ENCODE data around the gene SLC25A23.

The SLC25A23 gene

DNA sequence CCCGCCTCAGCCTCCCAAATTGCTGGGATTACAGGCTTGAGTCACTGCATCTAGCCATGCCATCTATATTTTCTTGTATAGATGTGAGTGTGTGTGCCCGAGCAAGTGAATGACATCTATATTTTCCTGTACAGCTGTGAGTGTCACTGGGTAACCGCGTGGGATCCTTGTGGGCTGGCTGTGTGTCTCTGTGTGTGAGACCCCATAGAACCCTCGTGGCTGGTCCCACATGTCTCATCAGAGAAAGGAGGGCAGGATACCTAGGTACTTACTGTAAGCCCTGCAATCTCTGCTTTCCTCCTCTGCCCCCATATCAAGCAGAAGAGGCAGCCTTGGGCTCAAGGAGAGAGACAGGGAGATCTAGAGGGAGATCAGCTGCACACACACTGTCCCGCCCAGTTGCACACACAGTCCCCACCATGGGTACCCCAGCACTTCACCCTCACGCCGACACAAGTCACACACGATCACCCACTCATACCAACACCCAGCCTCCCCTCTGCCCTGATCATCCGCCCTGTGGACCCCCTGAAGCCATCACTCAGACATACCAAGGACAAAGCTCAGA lies 21.3 kb upstream of the SLC25A23 start:
- Histone ChIP-seq H3K27me3 (ENCODE audit: control insufficient read depth, insufficient read depth, low read length) (no peaks in the 10 kb centered on the region), H3K36me3 (ENCODE audit: control insufficient read depth, insufficient read depth, low read length) (no peaks in the 10 kb centered on the region), H3K27ac (ENCODE audit: low read length) (no peak overlapping the region), H3K4me1 (ENCODE audit: control insufficient read depth, insufficient read depth, low read length) (no peaks in the 10 kb centered on the region; the same call in 1 of the 2 replicates), H3K9me3 (ENCODE audit: control insufficient read depth, insufficient read depth, low read length) (no peaks in the 10 kb centered on the region), H3K4me3 (ENCODE audit: low read length) (no peak overlapping the region)
- no peak for DNase-seq (ENCODE audit: low read depth, low spot score)
- whole genome bisulfite sequencing (ENCODE audit: insufficient coverage, insufficient read length), result no CpG with 5 or more reads among the region's 10 CpGs

DNA sequence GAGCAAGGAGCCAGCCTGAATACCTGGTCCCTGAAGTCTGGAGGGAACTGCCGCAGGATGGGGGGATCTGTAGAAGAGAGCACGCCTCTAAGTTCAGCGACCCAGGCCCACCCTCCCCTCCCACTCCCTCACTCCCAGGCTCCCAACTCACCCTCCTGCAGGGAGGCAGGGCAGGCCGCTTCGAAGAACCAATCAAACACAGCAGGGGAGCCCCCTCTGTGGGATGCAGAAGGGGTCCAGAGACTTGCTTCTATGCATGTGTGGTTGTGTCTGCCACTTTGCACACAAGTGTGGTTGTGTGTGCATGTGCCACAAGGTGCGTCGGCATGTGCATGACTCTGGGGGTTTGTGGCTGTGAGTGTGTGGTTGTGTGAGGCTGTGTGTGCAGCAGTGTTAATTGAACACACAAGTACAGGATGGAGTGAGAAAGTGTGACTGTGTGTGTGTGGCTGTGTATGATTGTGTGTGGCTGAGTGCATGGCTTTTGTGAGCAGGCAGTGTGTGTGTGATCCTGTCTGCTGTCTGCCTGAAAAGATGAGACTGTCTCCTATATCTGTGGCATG lies 20.3 kb upstream of the SLC25A23 start:
- no peak for DNase-seq (ENCODE audit: low read depth, low spot score)
- Histone ChIP-seq H3K4me1 (ENCODE audit: control insufficient read depth, insufficient read depth, low read length) (no peaks in the 10 kb centered on the region; the same call in 1 of the 2 replicates), H3K36me3 (ENCODE audit: control insufficient read depth, insufficient read depth, low read length) (no peaks in the 10 kb centered on the region), H3K9me3 (ENCODE audit: control insufficient read depth, insufficient read depth, low read length) (no peaks in the 10 kb centered on the region), H3K4me3 (ENCODE audit: low read length) (no peak overlapping the region), H3K27ac (ENCODE audit: low read length) (no peak overlapping the region), H3K27me3 (ENCODE audit: control insufficient read depth, insufficient read depth, low read length) (no peaks in the 10 kb centered on the region)
- WGBS (ENCODE audit: insufficient coverage, insufficient read length), result no CpG with 5 or more reads among the region's 7 CpGs

DNA sequence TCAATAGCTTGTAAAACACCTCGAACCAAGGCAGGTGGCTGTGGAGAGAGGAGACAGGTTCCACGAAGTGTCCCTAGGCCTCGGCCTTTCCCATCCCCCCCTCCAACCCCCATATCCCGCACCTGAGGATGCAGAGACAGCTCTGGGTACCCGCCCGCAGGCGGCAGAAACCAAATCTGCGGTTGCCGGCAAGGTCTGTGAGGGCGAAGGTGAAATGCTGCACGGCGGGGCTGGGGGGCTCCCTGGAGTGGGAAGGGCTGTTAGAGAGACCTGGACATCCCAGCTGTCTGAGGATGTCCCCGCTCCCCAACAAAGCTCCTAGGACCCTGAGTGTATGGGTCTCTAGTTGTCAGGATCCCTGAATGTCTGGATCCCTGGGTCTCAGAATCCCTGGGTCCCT lies 19.2 kb upstream of the SLC25A23 start:
- H3K4me1 ChIP-seq (ENCODE audit: control insufficient read depth, insufficient read depth, low read length), result no peaks in the 10 kb centered on the region; the same call in 1 of the 2 replicates
- no peak overlapping the region for H3K4me3 ChIP-seq (ENCODE audit: low read length)
- H3K27ac ChIP-seq (ENCODE audit: low read length), result no peak overlapping the region
- no peaks in the 10 kb centered on the region for H3K27me3 ChIP-seq (ENCODE audit: control insufficient read depth, insufficient read depth, low read length)
- no peaks in the 10 kb centered on the region for H3K36me3 ChIP-seq (ENCODE audit: control insufficient read depth, insufficient read depth, low read length)
- H3K9me3 ChIP-seq (ENCODE audit: control insufficient read depth, insufficient read depth, low read length), result no peaks in the 10 kb centered on the region
- no peak for DNase-seq (ENCODE audit: low read depth, low spot score)
- WGBS (ENCODE audit: insufficient coverage, insufficient read length), result no CpG with 5 or more reads among the region's 13 CpGs

DNA sequence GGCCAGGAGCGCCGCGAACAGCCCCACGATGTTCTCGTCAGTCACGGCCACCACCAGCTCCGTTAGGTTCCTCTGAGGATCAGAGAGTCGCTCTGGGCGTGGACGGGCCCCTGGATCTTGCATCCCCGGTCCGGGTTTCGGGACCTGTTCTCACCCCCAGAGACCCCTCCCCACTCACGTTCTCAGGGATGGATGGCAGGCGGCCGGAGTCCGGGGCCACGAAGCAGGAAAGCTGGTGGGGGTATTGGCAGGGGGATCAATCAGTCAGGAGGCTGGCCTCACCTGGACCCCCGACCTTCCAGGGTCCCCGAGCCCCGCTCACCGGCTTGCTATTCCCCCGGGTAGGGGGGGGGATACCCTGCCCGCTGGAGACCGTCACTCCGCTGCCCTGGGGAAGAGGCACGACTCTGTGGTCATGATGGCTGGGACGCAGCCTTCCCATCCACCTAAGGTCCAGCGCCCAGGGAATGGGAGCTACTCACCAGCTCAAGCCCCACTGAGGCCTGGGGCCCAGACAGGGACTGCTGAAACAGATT lies 17.4 kb upstream of the SLC25A23 start:
- DNase-seq (ENCODE audit: low read depth, low spot score), result no peak
- Histone ChIP-seq H3K4me3 (ENCODE audit: low read length) (peak overlapping the region; percentile 47; the same call in 1 of the 2 replicates), H3K27ac (ENCODE audit: low read length) (no peak overlapping the region), H3K27me3 (ENCODE audit: control insufficient read depth, insufficient read depth, low read length) (no peaks in the 10 kb centered on the region), H3K4me1 (ENCODE audit: control insufficient read depth, insufficient read depth, low read length) (no peaks in the 10 kb centered on the region; the same call in 1 of the 2 replicates), H3K9me3 (ENCODE audit: control insufficient read depth, insufficient read depth, low read length) (no peaks in the 10 kb centered on the region), H3K36me3 (ENCODE audit: control insufficient read depth, insufficient read depth, low read length) (no peaks in the 10 kb centered on the region)
- WGBS (ENCODE audit: insufficient coverage, insufficient read length), result no CpG with 5 or more reads among the region's 29 CpGs

DNA sequence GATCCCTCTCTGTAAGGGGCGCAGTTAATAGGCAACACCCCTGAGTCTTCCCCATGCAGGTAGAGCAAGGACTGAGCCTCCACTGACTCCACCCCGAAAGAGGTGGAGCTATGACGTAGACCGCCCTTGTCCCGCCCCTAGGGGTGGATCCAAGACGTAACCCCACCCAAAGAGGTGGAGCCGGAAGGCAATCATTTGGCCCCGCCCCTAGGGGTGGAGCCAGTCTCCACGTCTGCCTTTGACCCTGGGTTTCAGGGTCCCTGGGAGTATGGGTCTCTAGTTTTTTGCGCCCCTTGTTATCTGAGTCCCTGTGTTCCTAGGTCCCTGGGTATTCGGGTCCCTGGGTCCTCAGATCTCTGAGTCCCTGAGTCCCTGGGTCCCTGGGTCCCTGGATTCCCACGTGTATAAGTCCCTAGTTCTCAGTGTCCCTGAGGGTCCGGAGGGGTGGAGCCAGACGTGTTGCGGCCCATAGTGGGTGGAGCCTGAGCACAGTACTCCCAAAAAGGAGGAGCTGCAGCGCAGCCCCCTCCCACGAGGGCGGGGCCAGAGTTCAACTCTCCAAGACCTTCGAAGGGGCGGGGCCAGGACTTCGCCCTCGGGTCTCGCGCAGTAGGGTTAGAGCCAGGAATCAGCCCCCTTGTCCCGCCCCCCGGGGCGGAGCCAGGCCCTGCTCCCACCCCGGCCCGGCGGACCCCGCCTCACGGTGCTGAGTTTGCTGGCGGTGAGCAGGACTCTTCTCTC lies 16.7 kb upstream of the SLC25A23 start:
- Histone ChIP-seq H3K27ac (ENCODE audit: low read length) (no peak overlapping the region), H3K4me3 (ENCODE audit: low read length) (peak overlapping the region; percentile 50; the same call in 1 of the 2 replicates), H3K4me1 (ENCODE audit: control insufficient read depth, insufficient read depth, low read length) (no peaks in the 10 kb centered on the region; the same call in 1 of the 2 replicates), H3K9me3 (ENCODE audit: control insufficient read depth, insufficient read depth, low read length) (no peaks in the 10 kb centered on the region), H3K36me3 (ENCODE audit: control insufficient read depth, insufficient read depth, low read length) (no peaks in the 10 kb centered on the region), H3K27me3 (ENCODE audit: control insufficient read depth, insufficient read depth, low read length) (no peaks in the 10 kb centered on the region)
- no CpG with 5 or more reads among the region's 33 CpGs for WGBS (ENCODE audit: insufficient coverage, insufficient read length)
- peak; percentile 96 for DNase-seq (ENCODE audit: low read depth, low spot score)

DNA sequence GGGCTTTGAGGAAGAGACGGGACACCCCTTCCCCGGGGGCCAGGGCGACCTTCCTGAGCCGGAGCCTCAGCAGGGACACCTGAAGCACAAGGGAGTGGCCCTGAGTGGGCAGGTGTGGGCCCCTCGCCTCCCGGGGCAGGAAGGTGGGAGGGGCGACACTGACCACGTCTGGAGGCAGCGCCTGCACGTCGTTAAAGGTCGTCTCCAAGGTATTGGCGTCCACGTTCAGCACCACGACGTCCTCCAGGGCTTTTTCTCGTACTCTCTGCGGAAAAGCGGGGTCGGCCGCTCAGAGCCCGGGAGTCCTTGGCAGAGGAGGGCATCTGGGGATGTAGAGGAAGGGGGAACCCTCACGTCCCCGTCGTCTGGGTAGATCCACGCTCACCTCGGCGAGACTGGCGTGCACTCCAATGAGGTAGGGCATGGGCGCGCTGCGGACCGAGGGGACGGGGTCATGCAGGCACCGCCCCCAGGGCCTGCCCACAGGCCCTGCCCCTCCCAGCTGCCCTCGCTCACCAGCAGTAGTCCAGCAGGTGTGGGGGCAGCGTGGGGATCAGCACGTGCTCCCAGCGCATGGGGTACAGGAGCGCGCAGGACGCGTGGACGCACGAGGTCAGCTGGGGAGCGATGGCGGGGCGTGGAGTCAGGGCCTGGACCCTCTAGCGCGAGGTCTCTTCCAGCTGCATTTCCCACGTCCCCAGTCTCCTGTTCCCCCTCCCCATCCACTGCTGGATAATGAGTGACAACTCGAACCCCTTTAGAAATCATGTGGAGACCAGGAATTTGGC lies 15.9 kb upstream of the SLC25A23 start:
- Histone ChIP-seq H3K36me3 (ENCODE audit: control insufficient read depth, insufficient read depth, low read length) (no peaks in the 10 kb centered on the region), H3K27me3 (ENCODE audit: control insufficient read depth, insufficient read depth, low read length) (no peaks in the 10 kb centered on the region), H3K4me3 (ENCODE audit: low read length) (peak overlapping the region; percentile 50; the same call in 1 of the 2 replicates), H3K27ac (ENCODE audit: low read length) (no peak overlapping the region), H3K9me3 (ENCODE audit: control insufficient read depth, insufficient read depth, low read length) (no peaks in the 10 kb centered on the region), H3K4me1 (ENCODE audit: control insufficient read depth, insufficient read depth, low read length) (peaks cover 2% of the 10 kb centered on the region)
- no CpG with 5 or more reads among the region's 52 CpGs for WGBS (ENCODE audit: insufficient coverage, insufficient read length)
- DNase-seq (ENCODE audit: low read depth, low spot score), result no peak

DNA sequence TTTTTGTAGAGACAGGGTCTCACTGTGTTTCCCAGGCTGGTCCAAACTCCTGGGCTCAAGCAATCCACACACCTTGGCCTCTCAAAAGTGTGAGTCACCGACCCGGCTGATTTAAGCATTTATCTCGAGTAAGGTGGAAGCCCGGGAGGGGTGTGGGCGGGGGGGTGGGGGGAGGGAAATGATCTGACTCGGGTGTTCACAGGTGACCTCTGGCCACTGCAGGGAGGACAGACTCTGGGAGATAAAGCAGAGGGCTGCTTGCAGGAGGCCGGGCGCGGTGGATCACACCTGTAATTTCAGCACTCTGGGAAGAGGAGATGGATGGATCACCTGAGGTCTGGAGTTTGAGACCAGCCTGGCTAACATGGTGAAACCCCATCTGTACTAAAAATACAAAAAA lies 14.1 kb upstream of the SLC25A23 start:
- no peaks in the 10 kb centered on the region for H3K27me3 ChIP-seq (ENCODE audit: control insufficient read depth, insufficient read depth, low read length)
- H3K36me3 ChIP-seq (ENCODE audit: control insufficient read depth, insufficient read depth, low read length), result no peaks in the 10 kb centered on the region; the same call in 1 of the 2 replicates
- H3K4me1 ChIP-seq (ENCODE audit: control insufficient read depth, insufficient read depth, low read length), result peaks cover 2% of the 10 kb centered on the region
- no peak overlapping the region for H3K27ac ChIP-seq (ENCODE audit: low read length)
- DNase-seq (ENCODE audit: low read depth, low spot score), result no peak
- no peak overlapping the region for H3K4me3 ChIP-seq (ENCODE audit: low read length)
- H3K9me3 ChIP-seq (ENCODE audit: control insufficient read depth, insufficient read depth, low read length), result no peaks in the 10 kb centered on the region
- WGBS (ENCODE audit: insufficient coverage, insufficient read length), result no CpG with 5 or more reads among the region's 9 CpGs

DNA sequence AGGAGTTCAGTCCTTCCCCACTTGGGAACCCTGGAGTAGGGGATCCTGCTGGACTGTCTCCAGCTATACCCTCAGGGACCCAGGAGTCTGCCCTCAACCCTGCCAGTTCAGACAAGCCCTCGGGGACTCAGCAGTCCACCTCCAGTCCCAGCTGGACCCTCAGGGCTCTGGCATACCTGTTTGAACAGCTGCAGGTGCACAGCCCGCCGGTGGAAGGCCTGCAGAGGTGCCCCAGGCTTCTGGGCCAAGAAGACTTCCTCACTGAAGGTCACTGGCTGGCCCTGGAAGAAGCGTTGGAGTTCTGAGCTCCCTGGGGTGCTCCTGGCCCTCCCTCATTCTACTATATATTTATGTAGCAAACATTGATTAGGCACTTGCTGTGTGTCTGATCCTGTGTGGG lies 13.1 kb upstream of the SLC25A23 start:
- Histone ChIP-seq H3K4me3 (ENCODE audit: low read length) (no peak overlapping the region), H3K4me1 (ENCODE audit: control insufficient read depth, insufficient read depth, low read length) (peaks cover 2% of the 10 kb centered on the region), H3K36me3 (ENCODE audit: control insufficient read depth, insufficient read depth, low read length) (no peaks in the 10 kb centered on the region; the same call in 1 of the 2 replicates), H3K27me3 (ENCODE audit: control insufficient read depth, insufficient read depth, low read length) (no peaks in the 10 kb centered on the region), H3K27ac (ENCODE audit: low read length) (no peak overlapping the region), H3K9me3 (ENCODE audit: control insufficient read depth, insufficient read depth, low read length) (no peaks in the 10 kb centered on the region)
- WGBS (ENCODE audit: insufficient coverage, insufficient read length), result no CpG with 5 or more reads among the region's 4 CpGs
- DNase-seq (ENCODE audit: low read depth, low spot score), result no peak

DNA sequence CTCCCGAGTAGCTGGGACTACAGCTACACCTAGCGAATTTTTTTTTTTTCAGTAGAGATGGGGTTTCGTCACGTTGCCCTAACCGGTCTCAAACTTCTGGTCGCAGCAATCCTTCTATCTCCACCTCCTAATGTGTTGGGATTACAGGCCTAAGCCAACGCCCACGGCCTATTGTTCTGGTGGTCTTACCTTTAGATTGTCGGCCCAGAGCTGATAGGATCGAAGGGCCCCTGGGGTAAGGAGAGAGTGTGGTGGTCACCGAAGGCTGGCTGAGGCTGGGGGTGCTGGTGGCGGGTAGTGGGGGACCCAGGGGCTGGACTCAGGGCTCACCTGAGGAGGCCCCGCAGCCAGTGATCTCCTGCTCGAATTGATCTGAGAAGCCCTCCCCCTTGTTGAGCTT lies 11.5 kb upstream of the SLC25A23 start:
- Histone ChIP-seq H3K9me3 (ENCODE audit: control insufficient read depth, insufficient read depth, low read length) (no peaks in the 10 kb centered on the region), H3K36me3 (ENCODE audit: control insufficient read depth, insufficient read depth, low read length) (peaks cover 6% of the 10 kb centered on the region), H3K27me3 (ENCODE audit: control insufficient read depth, insufficient read depth, low read length) (no peaks in the 10 kb centered on the region), H3K27ac (ENCODE audit: low read length) (no peak overlapping the region), H3K4me1 (ENCODE audit: control insufficient read depth, insufficient read depth, low read length) (peaks cover 2% of the 10 kb centered on the region), H3K4me3 (ENCODE audit: low read length) (no peak overlapping the region)
- no CpG with 5 or more reads among the region's 14 CpGs for WGBS (ENCODE audit: insufficient coverage, insufficient read length)
- DNase-seq (ENCODE audit: low read depth, low spot score), result no peak

DNA sequence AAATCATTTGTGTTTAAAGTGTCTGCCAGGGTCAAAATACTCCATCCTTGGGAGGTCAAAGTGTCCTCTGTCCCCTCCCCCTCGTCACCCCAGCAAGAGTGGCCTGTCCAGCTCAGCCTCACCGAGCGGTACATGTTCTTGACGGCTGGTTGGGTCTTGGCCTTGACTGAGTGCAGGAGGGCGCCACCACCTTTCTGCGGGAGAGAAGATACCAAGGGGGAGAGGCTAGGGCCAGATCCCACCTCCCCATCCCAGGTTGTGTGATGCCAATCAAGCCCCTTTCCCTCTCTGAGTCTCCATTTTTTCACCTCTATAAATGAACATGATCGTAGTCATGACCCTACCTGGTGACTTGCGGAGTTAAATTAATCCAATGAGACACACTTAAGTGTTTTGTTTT lies 10.6 kb upstream of the SLC25A23 start:
- no CpG with 5 or more reads among the region's 8 CpGs for WGBS (ENCODE audit: insufficient coverage, insufficient read length)
- Histone ChIP-seq H3K4me1 (ENCODE audit: control insufficient read depth, insufficient read depth, low read length) (peaks cover 2% of the 10 kb centered on the region), H3K27me3 (ENCODE audit: control insufficient read depth, insufficient read depth, low read length) (no peaks in the 10 kb centered on the region), H3K36me3 (ENCODE audit: control insufficient read depth, insufficient read depth, low read length) (peaks cover 6% of the 10 kb centered on the region), H3K4me3 (ENCODE audit: low read length) (no peak overlapping the region), H3K27ac (ENCODE audit: low read length) (no peak overlapping the region), H3K9me3 (ENCODE audit: control insufficient read depth, insufficient read depth, low read length) (no peaks in the 10 kb centered on the region)
- no peak for DNase-seq (ENCODE audit: low read depth, low spot score)

Measured in iPS DF 6.9 (cell line).